IPS-NIHi7 (cell line): ENCODE measurements around the gene CTRB2.
"Not testable (repeated sequence)": the region's sequence is repeated elsewhere in the genome, so short reads cannot be mapped to it uniquely, and the experiment has no call there.

Experiments used
- DNase-seq: peaks from one replicate; pipeline ENCODE4 v3.0.0; 2012; ENCODE audit warnings: mixed read lengths; ENCODE audit errors: extremely low spot score

The CTRB2 gene

DNA sequence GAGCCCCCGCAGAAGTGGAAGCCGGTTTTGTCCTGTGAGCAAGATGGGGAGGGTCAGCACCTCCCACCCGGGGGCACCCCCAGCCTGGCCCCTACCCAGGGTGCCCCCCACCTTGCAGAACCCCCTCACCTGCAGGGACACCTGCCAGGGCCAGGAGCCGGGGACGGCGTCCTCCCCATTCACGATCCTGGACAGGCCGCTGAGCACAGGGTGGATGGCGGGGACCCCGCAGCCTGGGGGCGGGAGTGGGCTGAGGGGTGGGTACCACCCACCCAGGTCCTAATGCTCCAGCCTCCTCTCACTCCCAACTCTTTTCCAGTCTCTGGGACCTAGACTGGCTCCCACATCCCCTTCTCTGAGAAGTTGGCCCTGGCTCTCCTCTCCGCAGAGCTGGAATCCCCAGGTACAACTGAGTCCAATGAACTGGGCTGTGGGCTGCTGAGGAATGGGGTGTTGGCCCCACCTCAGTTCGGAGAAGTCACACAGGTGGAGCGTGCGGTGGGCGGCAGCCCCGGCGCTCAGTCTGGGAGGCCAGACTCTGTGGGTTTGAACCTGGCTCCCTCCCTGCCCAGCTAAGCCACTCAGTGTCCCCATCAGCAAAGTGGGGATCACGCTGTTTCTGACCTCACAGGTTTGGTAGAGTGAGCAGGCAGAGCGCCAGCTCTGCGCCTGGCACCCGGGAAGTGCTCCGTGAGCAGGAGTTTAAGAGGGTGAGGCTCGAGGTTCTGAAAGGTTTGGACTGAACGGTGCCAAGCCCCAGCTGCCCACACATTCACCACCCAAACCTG is 806 bp downstream of the CTRB2 start:
- DNase-seq, result not testable (repeated sequence)

DNA sequence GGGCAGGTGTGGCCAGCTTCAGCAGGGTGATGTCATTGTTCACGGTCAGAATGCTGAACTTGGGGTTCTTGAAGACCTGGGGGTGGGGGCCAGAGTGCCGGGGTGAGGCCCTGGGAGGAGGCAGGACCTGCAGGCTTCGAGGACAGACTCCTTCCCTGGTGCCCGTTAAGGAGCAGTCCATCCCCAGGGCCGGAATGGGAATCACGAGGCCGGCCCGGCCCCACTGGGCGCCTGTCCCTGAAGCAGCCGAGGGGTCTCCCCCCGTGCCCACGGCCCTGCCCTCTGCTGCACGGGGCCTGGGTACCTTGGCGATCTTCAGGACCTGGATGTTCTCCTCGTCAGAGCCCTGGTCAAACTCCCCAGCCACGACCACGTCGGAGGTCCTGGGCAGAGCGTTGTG is 1.5 kb downstream of the CTRB2 start:
- DNase-seq, result not testable (repeated sequence)

DNA sequence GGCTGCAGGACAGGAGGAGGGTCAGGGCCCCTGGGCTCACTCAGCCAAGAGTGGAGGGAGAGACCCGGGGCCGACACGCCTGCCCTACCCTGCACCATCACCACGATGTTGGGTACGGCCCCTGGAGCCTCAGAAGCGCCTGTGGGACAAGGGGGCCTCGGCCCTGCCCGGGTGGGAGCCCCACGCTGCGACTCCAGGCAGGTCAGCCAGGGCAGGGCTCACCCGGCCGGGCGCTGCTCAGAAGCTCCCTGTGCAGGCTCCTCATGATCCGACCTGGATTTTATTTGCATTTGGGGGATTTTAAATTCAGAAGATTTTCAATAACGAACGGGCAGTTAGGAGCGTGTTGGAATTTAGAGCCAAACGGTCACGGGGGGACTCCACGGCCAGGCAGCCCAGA is 2.1 kb downstream of the CTRB2 start:
- not testable (repeated sequence) for DNase-seq

DNA sequence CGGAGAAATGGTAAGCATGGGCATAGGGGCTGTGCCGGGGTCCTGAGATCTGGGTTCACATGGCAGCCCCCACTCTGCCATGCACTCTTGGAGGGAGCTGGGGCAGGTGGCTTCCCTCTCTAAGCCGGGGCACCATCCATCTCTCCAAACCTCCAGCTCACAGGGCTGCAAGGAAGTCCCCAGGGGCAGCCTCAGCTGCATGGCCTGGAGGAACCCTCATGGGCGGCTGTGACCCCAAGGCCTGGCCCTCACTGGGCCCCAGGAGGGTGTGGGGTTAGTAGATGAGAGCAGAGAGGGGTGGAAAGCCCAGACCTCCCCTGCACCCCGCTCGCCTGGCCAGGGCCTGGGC is 2.6 kb downstream of the CTRB2 start:
- no peak for DNase-seq

DNA sequence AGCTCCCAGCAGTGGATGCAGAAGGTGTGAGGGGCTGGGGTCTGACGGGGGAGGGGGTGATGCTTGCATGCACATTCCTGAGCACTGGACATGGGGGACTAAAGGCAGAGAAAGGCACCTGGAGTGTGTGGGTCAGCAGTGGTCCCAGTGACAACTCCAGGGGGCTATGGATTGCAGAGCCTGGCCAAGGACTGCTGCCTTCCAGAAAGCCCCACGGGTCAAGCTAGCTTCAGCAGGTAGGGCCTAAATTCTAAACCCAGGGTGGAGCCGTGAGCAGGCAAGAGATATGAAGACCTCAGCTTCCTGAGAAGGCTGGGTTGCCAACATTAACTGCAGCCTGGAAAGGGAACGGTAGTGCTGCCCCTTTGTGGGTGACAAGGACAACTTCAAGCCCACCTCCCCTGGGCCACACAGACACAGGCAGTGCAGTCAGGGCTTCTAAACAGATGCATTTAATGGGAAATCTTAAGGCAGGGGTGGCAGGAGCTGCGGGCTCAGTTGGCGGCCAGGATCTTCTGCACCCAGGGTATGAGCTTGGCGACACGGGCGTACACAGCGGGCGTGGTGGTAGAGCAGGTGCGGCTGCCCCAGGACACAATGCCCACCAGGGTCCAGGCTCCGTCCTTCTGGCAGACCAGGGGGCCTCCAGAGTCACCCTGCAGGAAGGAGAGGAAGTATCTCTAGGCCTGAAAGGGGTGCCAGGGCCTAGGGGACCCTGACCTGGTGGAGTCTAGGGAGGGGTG is 3.1 kb downstream of the CTRB2 start:
- DNase-seq, result no peak

DNA sequence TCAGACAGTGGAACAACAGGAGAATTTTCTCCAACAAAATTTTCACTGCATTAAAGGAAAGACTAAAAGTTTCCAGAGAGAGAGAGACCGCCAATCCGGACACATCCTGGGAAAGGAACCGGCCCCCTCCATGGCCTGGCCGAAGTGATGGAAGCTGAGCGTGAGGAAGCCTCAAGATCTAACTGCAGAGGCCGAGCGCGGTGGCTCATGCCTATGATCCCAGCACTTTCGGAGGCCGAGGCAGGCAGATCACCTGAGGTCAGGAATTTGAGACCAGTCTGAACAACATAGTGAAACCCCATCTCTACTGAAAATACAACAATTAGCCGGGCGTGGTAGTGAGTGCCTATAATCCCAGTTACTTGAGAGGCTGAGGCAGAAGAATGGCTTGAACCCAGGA is 3.9 kb downstream of the CTRB2 start:
- DNase-seq, result no peak

DNA sequence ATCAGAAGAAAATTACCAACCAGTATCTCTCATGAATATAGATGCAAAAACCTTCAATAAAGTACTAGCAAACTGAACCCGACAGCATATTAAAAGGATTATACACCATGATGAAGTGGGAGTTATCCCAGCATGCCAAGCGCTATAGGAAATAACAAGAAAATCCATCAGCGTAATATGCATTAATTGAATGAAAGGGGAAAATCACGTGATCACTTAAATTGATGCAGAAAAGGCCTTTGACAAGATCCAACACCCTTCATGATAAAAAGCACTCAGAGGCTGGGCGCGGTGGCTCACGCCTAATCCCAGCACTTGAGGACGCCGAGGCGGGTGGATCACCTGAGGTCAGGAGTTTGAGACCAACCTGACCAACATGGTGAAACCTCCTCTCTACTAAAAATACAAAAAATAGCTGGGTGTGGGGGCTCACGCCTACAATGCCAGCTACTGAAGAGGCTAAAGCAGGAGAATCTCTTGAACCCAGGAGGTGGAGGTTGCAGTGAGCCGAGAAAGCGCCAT is 4.8 kb downstream of the CTRB2 start:
- DNase-seq, result no peak

DNA sequence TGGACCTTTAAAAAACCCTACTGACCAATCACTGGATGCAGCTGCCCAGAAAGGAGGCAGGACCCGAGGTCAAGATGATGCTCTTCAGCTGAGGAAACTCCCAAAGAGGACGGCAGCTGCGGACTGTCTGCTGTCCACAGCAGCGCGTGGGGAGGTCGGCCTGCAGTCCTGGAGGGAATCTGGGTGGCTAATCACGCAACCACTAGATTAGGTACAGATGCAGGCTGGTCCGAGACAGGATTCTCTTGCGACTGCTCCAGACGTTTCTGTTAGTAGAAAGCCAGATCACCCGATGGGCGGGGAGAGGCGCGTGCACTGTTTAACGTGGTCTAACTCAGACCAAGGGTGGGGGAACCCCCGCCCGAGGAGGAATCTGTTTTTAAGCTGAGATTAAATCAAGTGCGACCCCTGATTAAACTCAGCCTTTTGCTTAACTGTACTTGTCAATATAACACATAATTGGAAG is 8.8 kb downstream of the CTRB2 start:
- DNase-seq, result no peak

DNA sequence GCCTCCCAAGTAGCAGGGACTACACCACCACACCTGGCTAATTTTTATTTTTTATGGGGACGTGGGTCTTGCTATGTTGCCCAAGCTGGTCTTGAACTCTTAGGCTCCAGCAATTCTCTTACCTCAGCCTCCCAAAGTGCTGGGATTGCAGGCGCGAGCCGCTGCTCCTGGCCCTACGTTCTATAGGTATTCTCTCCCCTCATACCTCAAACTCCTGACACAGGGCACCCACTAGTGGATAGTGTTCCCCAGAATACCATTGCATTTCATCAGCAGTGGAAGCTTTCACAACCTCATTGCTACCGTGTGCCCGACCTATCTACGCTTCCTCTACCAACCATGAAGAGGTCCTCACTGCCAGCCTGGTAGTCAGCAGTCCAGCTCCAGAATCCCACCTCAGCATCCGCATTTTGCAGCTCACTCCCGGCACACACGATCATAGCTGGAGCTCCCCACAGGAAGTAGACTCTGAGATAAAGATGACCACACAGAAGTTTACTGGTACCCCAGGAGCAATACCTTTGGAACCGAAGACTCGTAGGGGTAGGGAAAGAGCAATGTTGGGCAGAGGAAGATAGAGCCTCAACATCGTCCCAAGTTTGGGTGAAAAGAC is 9.3 kb downstream of the CTRB2 start:
- no peak for DNase-seq

DNA sequence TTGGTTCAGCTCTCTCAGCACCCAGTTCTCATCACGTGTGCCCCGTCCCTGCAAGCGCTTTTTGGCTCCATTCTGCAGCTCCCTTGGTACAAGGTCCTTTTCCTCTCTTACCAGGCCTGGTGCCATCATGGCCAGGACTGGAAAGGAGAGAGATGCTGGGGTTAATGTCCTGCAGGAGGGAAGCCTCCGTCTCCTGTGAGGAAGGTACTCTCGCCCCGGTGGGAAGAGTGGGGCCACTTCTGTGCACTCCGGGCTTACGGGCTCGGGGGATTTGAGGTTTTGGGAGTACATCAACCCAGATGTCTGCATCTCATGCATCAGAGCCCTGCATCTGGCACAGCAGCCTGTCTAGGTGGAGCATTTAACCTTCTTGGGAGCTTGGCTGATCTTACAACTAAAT is 10.1 kb downstream of the CTRB2 start:
- DNase-seq, result no peak

DNA sequence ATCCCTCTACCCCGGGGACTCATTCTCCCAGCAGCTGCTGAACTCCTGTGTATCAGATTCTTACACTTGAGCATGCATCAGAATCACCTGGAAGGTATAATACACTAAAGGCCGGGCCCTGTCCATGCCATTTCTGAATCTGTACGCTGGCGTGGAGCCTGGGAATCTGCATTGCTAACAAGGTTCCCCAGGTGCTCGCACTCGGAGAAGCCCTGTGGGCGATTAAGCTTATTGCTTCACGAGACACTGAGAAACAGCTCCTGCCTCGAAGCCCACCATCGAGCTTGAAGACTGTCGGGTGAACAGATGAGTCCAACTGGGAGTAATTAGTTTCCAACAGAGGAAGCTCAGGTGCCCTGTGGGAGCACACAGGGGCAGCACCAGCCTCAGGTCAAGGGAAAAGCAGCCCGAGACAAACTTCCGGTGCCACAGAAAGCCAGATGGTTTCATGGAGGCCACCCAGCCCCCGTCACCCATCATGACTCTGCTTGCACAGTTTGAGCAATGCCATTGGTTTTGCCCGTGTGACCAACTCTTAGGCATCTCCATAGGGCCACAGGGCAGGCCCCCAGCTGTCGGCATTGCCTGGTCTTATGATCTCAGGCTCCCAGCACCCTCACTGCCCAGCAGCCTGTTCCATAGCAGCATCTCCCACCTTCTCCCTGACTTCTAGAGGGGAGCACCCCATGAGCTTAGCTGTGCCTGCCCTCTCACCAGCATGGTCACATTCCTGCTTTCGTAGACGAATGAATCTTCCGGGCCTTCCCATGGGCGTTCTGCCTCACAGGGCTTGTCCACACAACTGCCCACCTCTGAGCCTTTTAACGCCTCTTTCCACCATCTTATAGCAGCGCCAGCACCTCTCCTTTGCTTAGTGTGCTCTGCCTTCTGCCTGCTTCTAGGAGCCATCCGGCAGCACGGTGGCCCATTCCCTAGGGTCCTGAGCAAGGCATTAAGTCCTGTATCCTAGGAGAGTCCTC is 10.9 kb downstream of the CTRB2 start:
- no peak for DNase-seq

DNA sequence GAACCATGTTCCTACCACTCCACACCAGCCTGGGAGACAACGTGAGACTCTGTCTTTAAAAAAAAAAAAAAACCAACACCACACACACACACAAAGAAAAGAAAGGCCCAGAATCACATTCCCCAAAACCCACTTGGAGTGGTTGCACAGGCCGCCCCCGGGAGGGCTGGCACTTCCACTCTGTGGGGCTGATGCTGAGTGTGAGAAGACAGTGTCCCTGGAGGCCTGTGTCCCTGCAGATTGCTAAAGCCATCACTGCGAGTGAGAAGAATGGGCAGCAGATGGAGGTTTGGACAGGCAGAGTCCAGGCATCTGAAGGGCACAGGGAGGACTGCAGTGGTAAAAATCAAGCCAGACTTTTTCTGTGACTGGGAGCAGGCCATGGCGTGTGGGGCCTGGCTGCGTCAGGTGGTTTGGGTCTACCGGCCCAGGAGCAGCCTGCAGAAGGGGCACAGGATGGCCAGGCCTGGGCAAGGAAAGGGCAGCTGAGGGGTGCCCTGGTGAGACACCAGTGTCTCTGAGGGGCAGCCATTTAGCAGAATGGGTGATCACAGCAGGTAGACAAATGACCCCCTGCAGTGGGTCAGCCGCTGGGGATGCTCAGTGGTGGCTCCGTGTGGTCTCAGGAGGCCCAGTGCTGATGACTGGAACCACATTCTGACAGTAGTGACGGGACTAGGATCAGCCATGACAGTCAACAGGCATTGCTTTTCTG is 13.1 kb downstream of the CTRB2 start:
- DNase-seq, result no peak

DNA sequence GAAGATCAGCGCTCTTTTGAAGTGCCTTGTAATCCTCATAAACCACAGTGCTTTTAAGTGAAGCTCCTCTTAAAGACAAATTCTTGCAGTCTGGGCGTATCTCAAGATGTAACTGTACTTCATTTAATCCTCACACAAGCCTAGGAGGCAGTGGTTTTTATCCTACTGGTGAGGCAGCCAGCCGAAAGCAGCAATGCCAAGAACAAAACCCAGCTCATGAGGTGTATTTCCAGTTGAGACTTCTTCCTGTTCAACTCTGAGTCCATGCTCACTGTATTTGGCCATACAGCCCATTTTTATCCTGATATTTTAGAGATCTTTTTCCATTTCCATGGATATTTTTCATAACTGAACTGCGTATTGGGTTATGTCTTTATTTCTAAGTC is 13.7 kb downstream of the CTRB2 start:
- DNase-seq, result no peak

DNA sequence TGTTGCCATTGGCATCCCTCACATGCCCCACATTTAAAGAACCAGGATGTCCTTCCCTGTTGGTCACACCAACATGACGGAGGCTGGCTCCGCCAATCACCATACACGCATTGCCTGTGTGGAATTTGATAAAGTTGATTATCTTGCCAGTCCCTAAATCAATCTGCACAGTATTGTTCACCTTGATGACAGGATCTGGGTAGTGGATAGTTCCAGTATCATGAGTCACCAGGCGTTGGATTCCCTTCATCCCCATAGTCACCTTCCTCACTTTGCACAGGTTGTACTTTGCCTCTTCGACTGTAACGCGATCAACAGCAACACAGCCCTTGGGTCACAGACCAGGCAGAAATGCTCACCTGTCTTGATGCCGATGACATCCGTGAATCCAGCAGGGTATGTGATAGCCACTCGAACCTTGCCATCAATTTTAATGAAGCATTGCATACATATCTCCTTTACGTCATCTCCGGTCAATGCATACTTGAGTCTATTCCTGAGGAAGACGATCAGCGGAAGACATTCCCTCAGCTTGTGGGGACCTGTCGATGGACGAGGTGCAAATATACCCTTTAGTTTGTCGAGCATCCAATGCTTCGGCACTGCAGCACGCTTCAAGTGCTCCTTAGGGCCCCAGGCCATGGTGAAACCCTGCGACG is 14.2 kb downstream of the CTRB2 start:
- DNase-seq, result no peak

DNA sequence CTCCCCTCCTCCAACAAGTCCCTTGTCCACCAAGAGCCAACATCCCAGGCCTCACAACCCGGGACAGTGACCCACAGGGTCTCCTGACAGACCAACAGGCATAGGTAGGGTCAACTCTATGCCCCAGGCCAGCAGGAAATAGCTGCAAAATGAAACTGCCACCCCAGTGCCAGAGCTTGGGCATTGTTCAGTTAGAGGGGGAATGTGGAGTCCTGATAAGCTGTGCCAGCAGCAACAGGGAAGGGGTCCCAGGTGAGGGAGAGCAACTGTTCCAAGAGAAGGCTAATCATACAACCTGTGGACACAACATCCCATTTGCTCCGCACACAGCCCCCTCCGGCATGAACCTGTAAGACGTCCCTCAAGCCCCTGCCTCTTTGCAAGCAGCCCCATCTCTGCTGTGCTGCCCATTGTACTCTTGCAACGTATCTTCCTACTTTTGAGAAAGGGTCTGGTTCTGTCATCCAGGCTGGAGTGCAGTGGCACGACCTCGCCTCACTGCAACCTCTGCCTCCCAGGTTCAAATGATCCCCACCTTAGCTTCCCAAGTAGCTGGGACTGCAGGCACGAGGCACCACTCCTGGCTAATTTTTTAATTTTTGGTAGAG is 17.2 kb downstream of the CTRB2 start:
- DNase-seq, result no peak

DNA sequence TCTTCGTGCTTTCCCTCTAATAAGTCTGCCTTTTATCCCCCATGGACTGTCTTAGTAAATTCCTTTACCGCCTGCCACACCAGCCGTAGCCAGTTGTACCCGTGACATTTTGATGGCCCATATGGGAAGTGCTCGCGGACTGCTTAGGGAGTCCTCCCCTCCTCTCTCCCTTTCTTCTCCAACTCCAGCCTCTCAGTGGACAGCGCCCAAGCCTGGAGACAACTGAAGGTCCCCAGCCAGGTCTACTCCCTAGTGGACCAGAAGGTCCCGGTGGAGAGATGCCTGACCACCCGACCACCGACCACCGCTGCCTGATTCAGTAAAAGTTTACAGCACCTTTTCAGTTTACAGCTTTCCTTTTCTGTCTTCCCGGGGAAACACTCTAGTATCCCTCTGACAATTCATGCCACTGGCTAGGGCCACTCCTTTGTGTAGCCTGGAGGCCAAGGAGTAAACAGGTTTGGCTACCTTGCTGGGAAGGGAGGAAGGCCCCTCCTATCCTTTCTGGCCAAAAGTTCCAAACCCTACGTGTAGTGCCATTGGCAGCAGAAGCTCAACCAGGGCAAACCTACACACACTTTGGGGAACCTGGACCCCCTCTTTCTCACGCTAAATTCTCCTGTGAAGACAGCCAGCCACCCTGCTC is 18.0 kb downstream of the CTRB2 start:
- DNase-seq, result peak; percentile 21

DNA sequence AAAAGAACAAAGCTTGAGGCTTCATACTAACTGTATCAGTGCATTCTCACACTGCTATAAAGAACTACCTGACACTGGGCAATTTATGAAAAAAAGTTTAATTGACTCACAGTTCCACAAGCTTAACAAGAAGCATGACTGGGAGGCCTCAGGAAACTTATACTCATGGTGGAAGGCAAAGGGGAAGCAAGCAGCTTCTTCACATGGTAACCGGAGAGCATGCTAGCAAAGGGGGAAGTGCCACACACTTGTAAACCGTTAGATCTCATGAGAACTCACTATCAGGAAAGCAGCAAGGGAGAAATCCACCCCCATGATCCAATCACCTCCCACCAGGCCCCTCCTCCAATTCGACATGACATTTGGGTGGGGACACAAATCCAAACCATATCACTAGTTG is 25.3 kb downstream of the CTRB2 start:
- no peak for DNase-seq

DNA sequence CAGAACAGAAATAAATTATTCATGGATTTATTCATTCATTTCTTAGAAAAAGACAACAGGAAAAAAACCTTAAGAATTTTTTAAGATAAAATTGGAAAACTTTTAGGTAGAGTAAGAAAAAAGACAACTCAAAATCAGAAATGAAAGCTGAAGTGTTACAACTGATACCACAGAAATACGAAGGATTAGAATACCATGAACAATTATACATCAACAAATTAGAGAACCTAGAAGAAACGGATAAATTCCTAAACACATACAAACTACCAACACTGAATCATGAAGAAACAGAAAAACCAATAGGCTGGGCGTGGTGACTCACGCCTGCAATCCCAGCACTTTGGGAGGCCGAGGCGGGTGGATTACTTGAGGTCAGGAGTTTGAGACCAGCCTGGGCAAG is 27.8 kb downstream of the CTRB2 start:
- DNase-seq, result no peak

DNA sequence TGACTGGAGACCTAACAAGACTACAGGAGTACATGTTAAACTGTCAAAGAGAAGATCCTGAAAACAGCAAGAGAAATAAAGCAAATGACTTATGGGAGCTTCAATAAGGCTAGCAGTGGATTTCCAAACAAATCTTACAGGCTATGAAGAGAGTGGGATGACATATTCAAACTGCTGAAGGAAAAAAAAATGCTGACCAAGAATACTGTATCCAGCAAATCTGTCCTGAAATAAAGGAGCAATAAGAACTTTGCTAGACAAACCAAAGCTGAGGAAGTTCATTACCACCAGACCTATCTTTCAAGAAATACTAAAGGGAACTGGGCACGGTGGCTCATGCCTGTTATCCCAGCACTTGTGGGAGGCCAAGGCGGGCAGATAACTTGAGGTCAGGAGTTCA is 30.0 kb downstream of the CTRB2 start:
- DNase-seq, result no peak
